ENCODE data around the gene WWOX.
A peak's percentile ranks its signal among the peaks of the same experiment; 100 is the strongest.

Gene WWOX

DNA sequence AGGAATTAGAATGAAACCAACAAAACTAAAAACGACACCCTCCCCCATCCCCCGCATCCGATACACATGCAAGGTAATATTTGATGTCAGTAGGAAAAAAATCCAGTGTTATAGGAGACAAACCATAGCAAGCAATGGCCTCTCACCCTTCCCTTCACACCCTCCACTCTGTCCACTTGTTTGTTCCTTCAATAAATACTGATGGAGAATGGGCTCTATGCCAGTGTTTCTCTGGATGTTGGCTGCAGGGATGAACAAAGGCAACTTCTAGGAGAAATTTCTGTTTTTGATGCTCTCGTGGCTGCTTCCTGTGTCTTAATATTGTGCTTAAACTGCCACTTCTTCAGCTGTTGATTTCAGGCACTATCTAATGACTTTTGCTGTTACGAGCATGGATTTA lies 98.8 kb downstream of the WWOX start:
- no peak for DNase-seq

DNA sequence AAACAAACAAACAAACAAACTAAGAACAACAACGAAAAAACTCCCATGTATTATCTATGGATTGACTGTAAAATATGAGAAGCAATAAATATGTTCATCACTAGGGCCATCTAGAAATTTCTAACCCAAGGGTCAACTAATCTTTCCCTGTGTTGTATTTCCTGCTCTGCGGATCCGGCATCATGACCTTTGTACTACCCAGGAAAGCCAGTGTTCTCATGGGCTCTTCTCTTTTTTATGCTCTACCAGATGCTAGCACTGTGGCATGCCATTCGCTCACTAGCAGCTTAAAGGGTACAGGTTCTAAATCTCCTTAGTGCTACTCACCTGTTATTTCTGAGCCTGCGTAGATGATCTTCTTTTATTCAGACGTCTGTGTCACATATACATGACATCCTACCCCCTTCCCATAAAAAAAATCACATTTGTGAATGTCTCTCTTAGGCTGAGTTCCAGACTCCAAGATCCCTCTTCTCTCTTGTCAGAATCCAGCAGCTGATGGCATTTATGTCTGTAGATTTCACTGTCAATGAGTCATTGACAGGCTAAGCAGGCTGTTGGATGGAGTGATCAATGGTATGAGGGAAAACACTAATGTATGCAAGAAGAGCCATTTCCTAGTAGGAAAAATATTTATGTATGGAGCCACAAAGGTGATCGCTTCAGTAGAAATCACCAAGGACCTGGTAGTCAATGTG lies 100.0 kb downstream of the WWOX start:
- DNase-seq = no peak

DNA sequence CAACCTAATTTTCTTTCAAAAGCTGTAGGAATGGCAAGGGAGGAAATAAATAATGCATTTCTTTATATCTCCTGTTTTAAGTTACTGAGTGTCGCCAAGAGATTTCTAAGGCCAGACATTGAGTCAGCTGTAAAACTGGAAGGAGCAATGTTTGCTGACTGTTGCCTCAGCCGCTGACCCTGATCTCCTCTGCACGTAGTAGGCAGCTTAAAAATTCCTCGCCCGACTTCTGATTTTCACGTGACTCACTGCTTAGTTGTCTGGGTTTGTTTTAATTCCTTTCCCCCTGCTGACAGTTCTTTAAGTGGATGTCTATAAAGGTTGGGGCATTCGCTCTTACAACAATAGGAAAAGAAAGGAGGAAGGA lies 100.6 kb downstream of the WWOX start:
- DNase-seq = no peak

DNA sequence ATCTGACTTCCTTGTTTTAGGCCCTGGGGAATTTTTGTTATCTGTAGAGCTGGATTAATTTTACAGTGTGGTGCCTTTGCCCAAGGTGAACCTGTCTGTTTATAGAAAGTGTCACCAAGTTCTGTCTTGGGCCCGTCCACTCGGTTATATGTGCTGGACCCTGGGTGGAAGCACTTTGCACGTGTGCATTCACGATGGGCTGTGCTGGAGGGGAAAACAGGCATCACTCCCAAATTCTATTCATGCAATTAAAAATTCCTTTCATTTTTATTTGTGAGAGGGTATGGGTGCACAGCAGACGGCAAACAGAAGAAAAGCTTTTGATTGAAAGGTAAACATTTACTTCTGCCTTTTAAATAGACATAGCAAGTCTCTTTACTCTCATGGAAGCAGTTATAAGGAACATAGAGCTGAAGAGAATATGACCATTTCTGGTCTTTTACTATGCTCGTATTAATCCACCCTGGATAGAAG lies 101.2 kb downstream of the WWOX start:
- no peak for DNase-seq

DNA sequence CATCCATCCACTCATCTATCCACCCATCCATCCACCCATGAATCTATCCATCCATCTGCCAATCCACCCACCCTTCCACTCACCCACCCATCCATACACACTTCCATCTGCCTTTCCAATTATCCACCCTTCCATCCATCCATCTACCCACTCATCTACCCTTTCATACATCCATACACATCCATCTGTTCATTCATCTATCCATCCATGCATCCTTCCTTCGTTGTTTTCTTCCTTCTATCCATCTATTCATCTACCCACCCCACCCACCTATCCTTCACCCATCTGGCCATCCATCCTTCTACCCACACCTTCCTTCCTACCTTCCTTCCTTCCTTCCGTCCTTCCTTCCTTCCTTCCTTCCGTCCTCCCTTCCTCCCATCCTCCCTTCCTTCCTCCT lies 106.1 kb downstream of the WWOX start:
- DNase-seq = no peak

DNA sequence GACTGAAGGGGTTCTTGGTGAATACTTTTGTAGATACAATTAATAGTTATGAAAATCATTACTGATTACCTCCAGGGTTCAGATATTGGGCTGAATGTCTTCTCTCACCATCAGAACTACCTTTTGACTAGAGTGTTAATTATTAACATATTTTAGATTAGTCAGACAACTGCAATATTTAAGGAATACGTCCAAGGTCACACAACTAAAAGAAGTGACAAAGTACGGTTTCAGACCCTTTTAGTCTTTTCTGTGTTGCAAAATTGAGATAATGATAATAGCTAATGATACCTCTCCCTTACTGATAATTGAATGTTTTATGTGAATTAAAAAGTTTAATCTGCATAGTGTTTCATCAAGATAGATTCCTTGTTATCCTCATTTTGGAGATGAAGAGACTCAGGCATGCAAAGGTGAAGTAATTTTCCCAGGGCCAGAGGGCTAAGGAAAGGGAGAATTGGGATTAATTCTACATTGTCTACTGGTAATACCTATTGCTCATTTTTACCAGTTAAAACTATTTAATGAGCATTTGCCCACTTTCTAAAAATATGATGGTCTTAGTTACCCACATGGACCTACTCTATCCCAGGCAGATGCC lies 107.3 kb downstream of the WWOX start:
- no peak for DNase-seq

DNA sequence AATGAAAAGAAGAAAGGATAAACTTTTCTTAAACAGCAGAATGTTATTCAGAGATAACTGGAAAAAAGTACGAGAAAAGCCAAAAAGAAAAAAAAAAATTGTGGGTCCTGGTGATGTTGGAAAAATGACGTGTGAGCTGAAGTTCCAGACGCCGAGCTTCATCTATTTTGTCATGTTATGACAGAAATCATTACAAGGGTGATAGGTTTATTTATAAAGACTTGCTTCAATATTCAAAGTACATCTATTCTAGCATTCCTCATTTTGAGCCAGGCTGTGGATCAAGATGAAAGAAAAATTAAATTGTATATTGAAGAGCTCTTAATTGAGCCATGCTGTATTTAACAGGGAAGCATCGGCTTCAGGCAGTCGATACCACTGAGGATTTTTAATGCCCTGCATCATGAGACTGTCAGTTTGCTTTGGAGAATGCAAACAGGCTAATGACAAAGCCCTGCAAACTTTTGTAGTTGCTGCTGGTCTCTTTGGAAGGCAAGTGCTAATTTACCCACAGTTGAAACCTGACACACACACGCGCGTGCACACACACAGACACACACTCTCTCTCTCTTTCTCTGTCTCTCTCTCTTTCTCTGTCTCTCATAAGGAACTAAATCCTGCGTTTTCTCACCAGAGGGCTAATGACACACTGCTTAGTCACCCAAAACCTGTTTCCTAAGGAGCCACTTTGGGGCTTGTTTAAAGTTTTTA lies 110.7 kb downstream of the WWOX start:
- no peak for DNase-seq

DNA sequence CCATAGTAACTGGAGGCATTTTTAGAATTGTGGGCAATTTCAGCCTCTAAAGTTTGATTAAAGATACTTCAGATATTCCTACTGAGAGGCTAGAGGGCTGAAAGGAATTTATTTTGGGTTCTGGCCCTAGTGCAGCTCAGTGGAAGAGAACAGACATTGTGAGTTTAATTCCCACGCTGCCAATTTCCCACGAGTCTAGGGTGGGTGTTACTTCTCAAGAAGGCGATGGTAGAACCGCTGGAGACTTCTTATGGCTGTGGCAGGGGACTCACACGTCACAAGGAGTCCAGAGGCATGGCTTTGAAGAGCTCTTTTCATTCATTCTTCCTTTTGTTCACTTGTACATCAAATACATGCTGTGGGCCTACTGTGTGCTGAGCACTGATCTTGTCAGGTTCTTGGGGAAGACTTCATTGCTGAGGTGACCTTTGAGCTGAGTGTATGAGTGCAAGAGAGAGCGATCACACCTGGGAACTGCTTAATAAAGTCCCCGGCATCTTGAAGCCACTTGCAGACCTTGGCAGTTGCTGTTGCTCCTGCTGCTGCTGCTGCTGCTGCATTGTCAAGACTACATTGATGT lies 111.7 kb downstream of the WWOX start:
- no peak for DNase-seq

DNA sequence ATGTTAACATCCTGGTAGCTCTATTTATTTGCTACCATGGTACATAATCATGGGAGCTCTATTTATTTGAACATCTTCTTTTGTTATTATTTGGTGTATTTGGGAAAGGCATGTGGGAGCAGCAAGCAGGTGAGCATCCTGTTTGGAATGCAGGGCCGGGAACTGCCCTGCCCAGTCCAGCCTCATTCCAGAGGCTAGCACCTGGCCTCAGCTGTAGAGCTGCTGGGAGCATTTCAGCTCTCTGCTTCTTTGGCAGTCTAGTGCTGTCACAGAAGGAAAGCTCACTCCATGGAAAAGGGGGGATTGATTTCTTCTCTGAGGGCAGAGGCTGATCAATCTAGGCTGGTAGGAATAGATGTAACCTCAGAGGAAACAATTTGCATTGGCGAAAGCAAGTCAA lies 112.5 kb downstream of the WWOX start:
- DNase-seq = no peak

DNA sequence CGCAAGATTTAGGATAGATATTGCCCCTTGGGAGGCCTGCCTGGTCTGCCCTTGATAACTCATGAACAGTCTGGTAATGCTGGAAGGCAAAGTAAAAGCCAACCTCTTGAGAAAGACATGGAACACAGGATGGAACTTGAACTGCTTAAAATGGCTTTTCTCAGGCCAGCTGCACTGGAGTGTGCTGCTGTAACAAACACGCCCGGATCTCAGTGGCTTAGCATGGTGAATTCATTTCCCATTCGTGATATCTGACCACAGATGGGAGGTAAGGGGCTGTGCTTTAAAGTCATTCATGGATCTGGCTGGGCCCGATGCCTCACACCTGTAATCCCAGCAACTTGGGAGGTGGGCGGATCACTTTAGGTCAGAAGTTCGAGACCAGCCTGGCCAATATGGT lies 113.2 kb downstream of the WWOX start:
- DNase-seq = no peak

DNA sequence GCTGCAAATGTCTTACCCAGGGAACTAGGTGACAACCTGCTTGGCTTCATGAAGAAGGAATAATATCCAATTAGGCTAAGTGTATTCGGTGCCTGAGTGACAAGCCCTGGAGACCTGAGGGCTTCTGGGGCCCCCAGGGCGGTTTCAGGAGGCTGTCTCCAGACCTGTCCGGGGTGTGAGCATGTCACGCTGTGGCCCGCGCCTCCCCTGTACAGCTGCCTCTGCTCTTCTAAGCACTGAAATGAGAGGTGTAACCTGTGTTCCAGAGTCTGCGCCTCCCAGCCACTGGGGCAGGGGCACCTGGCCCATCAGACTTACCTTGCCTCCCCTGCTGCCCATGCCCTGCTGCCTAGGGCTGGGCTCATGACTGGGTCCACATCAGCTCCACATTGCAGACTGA lies 114.3 kb downstream of the WWOX start:
- no peak for DNase-seq

DNA sequence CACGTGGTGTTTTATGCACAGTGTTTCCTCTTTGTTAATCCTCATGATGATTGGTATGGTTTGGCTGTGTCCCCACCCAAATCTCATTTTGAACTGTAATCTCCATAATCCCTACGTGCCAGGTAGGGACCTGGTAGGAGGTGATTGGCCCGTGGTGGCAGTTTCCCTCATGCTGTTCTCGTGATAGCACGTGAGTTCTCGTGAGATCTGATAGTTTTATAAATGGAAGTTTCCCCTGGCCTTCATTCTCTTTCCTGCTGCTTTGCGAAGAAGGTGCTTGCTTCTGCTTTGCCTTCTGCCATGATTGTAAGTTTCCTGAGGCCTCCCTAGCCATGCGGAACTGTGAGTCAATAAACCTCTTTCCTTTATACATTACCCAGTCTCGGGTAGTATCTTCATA lies 115.8 kb downstream of the WWOX start:
- DNase-seq = no peak

DNA sequence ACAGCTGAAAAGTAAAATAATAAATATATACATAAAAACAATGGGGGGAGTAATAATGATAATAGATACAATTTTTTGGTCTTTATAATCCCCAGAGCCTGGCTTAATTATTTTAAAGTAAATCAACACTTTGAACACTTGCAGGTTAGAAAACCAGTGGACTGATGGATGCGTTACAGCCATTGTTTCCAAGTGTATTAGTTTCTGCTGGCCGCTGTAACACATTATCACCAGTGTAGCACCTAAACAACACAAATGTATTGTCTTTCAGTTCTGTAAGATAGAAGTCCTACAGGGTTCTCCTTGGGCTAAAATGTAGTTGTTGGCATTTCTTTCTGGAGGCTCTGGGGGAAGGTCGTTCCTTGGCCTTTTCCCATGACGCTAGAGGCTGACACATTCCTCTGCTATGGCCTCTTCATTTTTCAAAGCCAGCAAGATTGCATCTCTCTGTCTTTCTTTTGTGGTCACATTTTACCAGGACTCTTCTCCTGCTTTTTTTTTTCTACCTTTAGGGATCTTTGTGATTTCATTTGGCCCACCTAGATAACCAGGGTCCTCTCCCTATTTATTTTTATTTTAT lies 116.8 kb downstream of the WWOX start:
- no peak for DNase-seq

DNA sequence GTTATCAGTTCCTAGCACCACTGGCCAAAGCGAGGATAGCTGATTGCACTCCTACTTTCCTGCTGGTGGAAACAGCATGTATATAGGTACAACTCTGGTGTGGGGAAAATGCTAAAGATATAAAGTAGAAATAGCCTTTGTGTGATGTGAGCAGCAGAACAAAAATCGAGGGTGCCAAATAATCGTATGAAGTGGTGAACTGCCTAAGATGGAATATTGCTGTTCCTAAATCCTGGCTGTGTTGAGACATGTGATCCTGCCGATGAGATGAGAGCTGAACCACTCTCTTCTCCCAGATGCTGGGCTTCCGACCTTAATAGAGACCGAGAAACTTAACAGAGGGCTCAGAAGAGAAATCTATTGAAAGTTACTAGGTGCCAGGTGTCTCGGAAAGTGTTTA lies 117.8 kb downstream of the WWOX start:
- DNase-seq = no peak

DNA sequence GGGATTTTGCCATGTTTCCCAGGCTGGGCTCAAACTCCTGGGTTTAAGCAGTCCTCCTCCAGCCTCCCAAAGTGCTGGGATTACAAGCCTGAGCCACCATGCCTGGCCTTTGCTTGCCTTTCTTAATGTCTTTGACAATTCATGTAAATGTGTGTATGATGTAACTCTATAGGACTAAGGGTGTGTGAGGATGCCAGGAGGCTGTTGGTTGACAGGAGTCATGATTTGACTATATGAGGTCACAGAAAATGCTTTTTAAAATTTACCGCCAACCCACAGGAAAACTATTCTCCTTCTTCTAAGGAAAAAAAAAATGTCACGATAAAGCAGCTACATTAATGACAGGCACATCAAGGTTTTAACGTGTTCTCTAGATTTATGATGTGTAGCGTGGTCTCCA lies 118.8 kb downstream of the WWOX start:
- DNase-seq = no peak

DNA sequence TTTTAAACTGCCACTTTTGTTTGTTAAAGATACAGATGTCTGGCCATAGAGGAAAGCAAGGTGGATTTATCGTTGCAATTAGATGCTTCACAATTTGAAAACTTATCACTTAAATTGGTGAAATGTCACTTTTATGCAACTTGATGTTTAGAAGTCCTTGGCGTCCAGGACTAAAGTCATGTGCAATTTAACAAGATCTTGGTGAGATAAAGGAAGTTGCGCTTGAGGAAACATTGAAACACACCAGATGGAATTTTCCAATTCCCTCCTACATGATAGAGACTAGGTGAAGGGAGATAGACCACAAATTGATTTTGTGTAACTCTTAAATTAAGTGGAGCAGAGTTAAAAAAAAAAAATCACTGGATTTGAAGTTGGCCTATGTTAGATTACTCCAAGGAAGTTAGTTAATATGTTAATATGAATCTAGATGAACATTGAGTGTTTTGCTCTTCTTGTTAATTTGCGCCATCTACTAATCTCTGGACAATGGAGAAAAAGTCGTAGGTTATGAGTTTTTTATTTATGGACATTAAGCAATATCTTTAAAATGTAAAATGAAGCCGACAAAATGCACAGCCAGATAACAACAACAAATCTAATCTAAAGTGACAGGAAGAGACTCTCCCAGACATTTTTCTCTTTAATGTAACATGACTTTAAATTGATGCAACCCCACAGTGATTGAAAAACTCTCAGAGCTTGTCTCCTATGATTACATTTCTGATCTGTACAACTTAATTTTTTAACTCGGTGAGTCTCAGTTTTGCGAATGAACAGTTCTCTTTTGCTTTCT lies 119.6 kb downstream of the WWOX start:
- DNase-seq = no peak

DNA sequence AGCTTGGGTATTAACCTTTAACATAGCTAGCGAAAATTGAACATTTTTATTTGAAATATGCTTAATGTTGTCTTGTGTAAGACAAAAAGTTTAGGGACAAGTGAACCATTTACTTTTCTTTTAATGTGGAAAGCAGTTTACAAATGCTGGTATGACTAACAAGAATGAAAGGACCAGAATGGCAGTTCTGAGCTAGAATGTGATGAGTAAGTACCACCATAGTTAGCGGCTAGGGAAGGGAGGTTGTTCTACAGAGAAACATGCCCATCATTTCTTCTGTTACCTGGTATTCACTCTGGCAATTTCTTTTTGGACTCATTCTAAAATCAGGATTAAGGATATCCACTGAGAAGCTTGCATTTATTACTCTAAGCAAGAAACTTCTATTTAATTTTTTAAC lies 121.1 kb downstream of the WWOX start:
- DNase-seq = no peak

DNA sequence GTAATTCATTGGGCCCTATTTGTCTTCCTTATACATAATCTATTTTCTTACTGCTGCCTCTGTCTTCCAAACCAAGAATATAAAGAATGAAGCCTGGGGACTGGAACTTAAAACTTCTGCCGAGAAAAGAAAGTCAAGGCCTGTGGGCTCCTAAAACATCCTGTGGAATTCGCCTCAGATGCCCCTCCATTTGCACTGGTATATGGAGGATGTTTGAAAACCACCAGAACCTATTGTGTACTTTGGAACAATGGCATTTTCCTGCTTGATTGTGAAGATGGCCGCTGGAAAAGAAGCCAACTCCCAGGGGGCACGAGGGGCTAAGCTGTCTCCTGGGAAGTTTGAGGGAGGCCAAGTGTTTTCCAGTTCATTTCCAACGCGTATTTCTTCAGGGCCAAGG lies 122.4 kb downstream of the WWOX start:
- no peak for DNase-seq

DNA sequence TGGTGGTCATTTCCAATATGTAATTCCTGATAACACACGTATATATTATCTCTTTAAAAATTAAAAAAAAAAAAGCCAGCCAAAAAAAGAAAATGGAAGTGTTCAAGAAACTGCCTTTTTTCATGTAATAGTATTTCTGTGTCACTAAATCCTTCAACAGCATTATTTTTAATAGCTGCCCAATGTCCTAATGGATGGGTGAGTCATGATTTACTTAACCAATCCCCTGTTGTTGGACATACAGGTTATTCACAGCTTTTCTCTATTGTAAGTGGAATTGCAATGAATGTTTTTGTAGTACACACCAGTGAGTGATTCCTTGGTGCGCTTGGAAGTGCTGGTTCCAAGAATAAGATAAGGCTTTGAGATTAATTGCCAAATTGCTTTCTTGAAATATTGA lies 124.9 kb downstream of the WWOX start:
- no peak for DNase-seq

DNA sequence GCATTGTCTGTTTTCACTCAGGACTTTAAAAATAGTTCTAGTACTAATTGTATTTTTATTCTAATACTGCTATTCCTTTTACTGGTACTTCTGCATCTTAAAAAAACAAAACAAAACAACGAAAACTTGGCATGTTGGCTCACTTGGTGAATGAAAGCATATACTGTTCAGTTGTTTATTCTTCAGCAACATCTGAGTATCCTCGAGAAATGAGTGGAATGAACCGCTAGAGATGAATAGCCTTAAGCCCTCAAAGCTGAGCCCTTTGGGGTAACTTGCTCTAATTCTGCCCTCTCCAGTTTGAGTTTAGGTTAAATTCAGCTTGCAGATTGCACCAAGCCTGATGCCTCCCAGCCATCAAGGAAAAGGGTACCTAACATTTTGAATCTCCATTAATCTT lies 126.5 kb downstream of the WWOX start:
- DNase-seq = no peak

DNA sequence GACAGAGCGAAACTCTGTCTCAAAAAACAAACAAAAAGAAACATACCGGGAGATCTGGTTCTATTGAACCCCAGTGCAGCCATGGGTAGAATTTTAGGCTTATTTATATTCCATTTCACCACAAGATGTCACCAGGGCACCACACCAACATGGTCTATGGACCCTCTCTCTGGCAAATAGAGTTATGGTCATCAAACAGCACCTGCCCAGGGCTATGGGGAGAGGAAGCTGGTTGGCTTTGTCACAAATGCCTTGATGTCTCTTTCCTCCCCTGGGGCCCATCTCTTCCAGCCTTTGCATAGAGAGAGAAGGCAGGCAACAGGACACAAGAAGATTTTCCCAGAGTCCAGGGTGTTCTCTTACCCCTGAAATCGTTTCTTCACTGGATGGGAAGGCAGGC lies 128.4 kb downstream of the WWOX start:
- peak; percentile 30 for DNase-seq

DNA sequence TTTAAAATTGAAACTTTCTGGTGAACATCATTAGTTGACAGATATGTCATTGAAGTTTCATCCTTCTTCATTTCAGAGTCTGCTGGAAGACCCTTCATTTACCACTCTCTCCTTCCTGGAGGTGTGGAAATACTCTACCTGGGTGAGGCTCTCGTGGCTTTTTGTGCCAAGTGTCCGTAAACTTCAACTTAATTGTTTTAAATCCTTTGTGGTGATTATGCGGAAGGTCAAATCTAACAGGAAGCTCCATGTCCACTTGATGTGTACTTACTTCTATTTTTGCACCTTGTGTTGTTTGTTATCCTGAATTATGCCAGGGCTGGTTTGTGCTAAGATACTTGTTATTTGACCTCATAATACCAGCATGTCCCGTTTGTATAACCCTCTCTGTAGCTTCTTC lies 129.2 kb downstream of the WWOX start:
- DNase-seq = no peak

DNA sequence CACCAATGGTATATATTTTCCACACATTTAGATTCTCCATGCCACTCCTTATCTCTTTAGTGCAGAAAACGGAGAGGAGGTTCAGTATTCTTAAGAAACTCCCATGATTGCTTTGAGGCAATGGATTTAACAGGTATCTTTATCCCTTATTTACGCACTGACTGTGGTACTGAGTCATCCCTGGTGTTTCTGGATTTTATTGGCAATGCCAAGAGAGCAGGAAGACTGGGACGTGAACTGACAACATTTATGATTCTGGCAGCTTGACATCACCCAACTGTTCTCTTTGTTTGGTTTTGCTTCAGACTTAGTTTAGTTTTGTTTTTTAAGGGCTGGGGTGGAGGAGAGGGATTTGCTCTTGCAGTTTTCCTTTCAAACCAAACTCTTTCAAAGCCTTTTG lies 131.4 kb downstream of the WWOX start:
- DNase-seq = peak; percentile 9
